RCC 7860 (cell line): ENCODE measurements around the gene SLC27A4.

Experiments
- DNase-seq: peaks from one replicate; pipeline ENCODE4 v3.0.0-alpha.2; 2015; ENCODE audit warnings: low spot score
- FAIRE-seq: peaks from 2 replicates; lab custom pipeline; 2012; peaks lifted over from hg19 to GRCh38; lab: Jason Lieb, UNC

SLC27A4 gene

GRCh38 chr9:128361986-128362646 lies 21.8 kb downstream of the SLC27A4 start:
- FAIRE-seq (no peak), DNase-seq (peak; percentile 67)

GRCh38 chr9:128362774-128363173 lies 22.4 kb downstream of the SLC27A4 start:
- no peak for FAIRE-seq
- no peak for DNase-seq

DNA sequence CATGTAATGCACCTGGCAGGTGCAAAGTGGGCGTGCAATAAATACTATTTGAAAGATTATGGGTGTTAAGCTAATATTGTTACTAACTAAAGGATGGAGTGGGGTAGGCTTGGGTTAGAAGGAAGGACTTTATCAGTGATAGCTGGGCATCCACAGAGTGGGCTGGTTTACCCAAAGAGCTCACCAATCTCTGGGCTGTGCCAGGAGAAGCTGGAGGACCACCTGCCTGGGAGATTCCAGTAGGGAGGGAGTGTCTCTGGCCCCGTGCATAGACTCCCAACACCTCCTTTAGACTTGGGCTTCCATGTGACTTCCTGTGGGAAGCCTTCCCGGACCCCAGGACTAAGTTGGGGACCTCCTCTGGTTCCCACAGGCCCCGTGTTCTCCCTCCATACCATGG lies 25.2 kb downstream of the SLC27A4 start:
- FAIRE-seq = no peak
- no peak for DNase-seq

DNA sequence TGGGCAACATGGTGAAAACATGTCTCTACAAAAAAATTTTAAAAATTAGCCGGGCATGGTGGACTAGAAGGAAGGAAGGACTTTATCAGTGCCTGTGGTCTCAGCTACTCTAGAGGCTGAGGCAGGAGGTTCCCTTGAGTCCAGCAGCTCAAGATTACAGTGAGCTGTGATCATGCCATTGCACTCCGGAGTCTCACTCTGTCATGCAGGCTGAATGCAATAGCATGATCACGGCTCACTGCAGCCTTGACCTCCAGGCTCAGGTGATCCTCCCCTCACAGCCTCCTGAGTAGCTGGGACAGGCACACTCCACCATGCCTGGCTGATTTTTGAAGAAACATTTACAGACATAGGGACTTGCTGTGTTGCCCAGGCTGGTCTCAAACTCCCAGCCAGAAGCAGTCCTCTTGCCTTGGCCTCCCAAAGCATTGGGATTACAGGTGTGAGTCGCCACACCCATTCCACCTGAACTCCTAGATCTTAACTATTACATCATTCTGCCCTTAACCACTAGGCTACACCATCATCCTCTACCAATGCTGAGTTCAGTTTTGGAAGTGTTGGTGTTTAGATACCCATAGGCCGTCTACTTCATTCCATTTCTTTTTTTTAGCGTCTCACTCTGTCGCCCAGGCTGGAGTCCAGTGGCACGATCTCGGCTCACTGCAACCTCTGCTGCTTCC lies 28.8 kb downstream of the SLC27A4 start:
- DNase-seq (no peak), FAIRE-seq (no peak)

- FAIRE-seq (no peak), DNase-seq (no peak)
These were observed 30.0 kb downstream of the SLC27A4 start for GRCh38 chr9:128370367-128370751.

GRCh38 chr9:128370752-128371629 lies 30.7 kb downstream of the SLC27A4 start, which contains the start of gene URM1:
URM1 (plus strand) TSS chr9:128371374; CDS start chr9:128371381, 7 bp downstream.
- DNase-seq = peak; percentile 89
- peak; percentile 78 for FAIRE-seq

DNA sequence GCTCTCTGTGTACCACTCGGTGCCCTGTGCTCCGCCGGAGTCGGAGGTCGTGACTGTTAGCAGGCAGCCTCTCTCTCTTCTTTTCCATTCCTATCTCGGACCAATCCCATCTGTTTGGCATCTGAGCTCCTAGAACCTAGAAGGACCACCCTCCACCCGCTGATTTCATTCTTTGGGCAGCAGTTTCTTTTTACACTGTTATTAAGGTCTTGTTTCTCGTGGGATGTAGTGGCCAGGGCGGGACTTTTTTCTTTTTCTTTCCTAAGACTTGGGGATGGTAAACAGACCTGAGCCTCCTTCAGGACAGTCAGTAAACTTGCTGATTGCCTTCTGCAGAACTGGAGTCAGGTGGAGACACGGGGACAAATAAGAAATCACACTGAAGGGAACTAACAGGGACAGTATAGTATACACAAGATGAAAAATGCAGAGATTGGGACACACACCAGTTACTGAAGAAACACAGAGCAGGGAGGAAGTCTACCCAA lies 31.3 kb downstream of the SLC27A4 start:
- FAIRE-seq (no peak), DNase-seq (no peak)

GRCh38 chr9:128372188-128372641 lies 31.9 kb downstream of the SLC27A4 start:
- FAIRE-seq = no peak
- no peak for DNase-seq

- no peak for FAIRE-seq
- no peak for DNase-seq
These were observed 32.5 kb downstream of the SLC27A4 start for GRCh38 chr9:128372784-128373183.

- FAIRE-seq (no peak), DNase-seq (no peak)
These were observed 33.9 kb downstream of the SLC27A4 start for GRCh38 chr9:128374221-128374675.

DNA sequence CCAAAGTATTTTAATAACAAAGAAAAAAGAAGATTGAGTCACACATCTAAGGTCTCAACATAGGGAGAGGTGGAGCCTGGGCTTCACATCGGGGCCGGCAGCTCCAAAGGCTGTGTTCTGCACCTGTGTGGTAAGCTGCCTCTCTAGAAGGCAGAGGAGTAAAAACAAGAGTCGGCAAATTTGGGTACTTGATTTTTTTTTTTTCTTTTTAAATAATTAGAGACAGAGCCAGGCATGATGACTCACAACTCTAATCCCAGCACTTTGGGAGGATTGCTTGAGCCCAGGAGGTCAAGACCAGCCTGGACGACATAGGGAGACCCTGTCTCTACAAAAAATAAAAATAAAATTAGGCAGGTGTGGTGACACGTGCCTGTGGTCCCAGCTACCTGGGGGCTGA lies 35.5 kb downstream of the SLC27A4 start:
- DNase-seq (no peak), FAIRE-seq (no peak)

DNA sequence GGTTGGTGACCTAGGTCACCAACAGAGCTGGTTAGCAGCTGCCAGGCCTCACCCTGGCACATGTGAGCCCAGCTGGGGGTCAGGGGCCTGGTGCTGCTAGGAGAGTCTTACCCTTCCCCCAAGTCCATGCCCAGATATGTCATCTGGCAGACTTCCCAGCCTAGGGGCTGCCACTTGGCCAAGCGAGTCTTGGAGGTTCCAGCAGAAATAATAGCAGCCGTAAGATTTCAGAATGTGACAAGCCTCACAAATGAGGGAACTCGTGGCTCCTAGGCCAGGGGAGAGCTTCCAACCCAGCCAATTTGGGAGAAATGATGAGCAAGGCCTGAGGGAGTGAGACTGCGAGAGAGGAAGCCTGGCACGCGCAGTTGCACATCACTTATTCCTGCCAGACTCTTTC lies 41.9 kb downstream of the SLC27A4 start:
- no peak for FAIRE-seq

GRCh38 chr9:128383007-128383753 lies 42.9 kb downstream of the SLC27A4 start:
- no peak for DNase-seq
- no peak for FAIRE-seq

More for the DNA sequence above, 41.9 kb downstream of the SLC27A4 start:
- DNase-seq = no peak

- DNase-seq = no peak
- FAIRE-seq = no peak
These were observed 43.5 kb downstream of the SLC27A4 start for GRCh38 chr9:128383791-128384190.

GRCh38 chr9:128384801-128385495 lies 44.6 kb downstream of the SLC27A4 start:
- DNase-seq = no peak
- FAIRE-seq = no peak

DNA sequence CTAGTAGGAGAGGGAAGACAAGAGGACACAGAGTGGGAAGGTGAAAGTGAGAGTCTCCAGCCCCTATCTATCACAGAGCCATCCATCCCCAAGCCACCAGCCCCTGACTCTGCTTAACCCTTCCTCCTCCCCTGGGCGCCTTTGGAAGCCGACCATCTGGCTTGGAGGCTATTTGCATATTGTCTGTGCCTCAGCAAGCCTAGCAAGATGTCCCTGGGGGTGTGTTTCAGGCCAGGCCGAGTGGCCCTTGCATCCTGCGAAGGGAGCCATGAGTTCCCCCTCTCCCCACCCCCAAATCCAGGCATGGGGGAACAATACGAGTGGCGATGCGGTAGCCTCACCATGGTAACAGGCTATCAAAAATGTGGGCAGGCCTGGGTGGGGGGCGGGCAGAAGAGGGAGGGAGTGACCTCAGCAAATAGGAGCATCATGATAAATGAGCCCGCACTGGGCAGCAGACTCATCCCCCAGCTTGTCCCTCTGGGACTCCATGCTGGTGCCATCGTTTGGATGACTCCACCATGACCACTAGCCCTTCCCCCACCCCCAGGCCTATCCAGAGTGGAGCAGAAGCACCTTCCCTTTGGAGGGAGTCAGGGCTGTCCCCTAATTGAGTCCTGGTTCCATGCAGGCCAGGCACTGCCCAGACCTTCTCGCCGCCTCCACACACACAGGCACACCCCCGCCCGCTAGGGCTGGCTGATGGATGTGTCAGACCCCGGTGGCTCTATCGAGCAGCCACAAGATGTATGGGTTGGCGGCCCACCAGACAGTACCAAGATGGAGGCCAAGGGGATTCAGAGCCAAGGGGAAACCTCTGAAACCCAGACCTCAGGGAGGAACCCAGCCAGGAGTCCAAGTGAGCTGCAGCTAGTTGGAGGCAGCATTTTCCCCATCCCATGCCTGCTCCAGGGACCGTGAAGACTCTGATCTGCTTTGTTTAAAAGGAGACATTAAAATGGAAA lies 45.5 kb downstream of the SLC27A4 start:
- no peak for DNase-seq
- FAIRE-seq = no peak

DNA sequence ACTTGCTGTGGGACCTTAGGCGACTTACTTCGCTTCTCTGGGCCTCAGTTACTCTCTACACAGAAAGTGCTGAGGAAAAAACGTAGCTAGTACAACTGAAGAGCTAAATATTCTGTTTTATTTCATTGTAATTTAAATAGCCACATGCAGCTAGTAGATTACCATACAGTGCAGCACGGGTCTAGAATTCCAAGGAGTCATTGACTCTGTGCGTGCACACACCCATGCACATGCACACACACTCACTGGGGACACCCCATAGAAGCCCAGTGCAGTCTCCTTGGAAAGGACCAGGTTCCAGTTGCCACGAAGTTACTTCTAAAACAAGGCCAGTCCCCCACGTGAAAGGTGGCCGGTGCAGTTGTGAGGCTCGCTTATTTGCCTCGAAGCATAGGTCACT lies 47.8 kb downstream of the SLC27A4 start:
- DNase-seq (no peak), FAIRE-seq (no peak)

GRCh38 chr9:128389395-128390149 lies 49.2 kb downstream of the SLC27A4 start:
- DNase-seq (no peak), FAIRE-seq (no peak)
